GM12865 (cell line): ENCODE data around the gene TLR6.
A peak's percentile ranks its signal among the peaks of the same experiment; 100 is the strongest.

ENCODE experiments used
- DNase-seq: peaks from one replicate; pipeline ENCODE4 v3.0.0; 2010; ENCODE audit warnings: low read depth
- H3K4me3 ChIP-seq: 2 replicates; pipeline ENCODE4 v1.5.1; 2011; ENCODE audit warnings: mild to moderate bottlenecking, low read depth, low read length, control low read depth
- TF ChIP-seq, protein P1 (sequence below): IDR thresholded peaks from 2 replicates; pipeline ENCODE4 v1.5.1; 2011; ENCODE audit warnings: low read length, control low read depth, low read depth, inconsistent platforms; ENCODE audit not compliant: insufficient read depth; ENCODE audit errors: missing control alignments

TLR6 gene

DNA sequence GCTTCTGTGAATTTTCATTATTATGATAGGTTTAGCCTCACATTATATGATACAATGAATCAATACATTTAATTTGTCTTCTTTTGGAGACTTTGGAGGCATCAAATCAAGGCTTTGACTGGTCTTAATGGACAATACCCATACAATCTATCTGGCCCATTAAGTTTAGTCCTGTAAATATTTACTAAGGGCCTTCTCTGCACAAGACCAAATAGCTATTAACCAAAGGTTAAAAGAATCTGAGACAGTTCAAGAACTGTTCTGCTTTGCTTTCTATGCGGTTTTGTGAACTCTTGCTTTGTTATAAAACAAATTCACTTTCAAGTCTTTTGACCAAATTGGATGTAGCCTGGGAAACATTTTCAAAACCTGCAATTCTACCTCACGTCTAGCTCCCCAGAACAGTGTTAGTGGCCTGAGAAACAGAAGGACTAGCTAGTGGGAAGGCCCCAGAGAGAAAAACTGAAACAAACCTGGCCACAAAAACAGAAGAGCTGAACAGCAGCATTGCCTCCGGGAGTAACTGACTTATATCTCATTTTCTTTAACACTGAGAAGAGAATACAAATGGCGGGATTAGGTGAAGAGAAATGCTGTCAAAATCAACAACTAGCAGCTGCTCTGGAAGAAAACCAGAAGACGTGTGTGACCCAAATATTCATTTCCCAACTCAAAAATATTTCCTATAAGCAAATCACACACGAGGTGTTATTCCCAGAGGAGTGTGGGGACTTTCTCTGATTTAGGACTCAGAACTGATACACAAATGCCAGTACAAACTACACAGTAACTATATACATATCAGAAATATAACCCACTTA, 52.6 kb downstream of the TLR6 start:
- DNase-seq = peak; percentile 98
- peak overlapping the region; percentile 73 for H3K4me3 ChIP-seq
- TF ChIP-seq, protein P1, sequence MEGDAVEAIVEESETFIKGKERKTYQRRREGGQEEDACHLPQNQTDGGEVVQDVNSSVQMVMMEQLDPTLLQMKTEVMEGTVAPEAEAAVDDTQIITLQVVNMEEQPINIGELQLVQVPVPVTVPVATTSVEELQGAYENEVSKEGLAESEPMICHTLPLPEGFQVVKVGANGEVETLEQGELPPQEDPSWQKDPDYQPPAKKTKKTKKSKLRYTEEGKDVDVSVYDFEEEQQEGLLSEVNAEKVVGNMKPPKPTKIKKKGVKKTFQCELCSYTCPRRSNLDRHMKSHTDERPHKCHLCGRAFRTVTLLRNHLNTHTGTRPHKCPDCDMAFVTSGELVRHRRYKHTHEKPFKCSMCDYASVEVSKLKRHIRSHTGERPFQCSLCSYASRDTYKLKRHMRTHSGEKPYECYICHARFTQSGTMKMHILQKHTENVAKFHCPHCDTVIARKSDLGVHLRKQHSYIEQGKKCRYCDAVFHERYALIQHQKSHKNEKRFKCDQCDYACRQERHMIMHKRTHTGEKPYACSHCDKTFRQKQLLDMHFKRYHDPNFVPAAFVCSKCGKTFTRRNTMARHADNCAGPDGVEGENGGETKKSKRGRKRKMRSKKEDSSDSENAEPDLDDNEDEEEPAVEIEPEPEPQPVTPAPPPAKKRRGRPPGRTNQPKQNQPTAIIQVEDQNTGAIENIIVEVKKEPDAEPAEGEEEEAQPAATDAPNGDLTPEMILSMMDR = no peak

DNA sequence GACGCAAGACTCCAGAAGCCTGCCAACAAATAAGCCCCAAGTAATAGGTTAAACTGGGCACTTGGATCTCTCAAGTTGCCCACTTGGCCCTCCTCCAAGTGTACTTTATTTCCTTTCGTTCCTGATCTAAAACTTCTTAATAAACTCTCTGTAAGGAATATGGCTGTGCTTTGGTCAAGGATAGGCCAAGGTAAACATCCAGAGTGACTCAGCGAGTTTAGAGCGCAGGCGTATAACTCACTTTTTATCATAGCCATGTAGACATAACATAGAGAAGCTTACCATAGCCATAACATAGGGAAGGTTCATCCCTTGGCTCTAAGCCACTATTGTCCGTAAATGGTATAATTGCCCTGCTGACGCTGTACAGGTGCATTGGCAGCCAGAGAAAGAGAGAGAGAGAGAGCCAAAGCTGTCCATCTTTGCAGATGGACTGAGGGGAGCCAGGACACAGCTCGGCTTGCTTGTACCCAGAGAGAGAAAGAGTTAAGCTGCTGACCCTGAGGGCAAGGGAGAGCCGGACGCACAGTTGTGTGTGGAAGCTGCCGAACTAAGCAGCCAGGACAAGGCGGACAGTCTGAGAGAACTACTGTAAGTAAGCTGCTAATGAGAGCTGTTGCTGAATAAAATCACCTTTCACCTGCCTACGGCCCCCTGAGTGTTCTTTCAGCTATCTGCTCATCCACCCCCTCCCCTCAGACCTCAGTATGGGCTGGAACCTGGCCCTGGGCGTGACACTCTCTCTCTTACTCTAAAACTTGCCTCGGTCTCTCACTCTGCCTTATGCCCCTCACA, 53.9 kb downstream of the TLR6 start:
- H3K4me3 ChIP-seq = peak overlapping the region; percentile 73
- TF ChIP-seq, protein P1 = no peak
- DNase-seq = no peak

DNA sequence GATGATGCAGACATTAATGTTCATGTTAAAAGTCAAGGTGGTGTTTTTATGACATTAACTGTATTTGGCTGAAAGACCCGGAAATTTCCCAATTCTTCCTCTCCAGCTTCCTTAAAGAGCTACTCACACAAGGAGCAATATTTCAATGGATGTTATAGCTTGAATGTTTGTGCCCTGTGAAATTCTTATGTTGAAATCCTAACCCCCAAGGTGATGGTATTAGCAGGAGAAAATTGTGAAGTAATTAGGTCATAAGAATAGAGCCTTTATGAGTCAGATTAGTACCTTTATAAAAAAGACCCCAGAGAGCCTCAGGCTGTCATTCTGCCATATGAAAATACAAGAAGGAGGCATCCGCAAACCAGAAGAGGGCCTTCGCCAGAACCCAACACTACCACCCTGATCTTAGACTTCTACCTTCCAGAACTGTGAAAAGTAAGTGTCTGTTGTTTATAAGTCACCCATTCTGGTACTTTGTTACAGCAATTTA, 55.6 kb downstream of the TLR6 start:
- H3K4me3 ChIP-seq = no peak overlapping the region
- TF ChIP-seq, protein P1 = no peak
- DNase-seq = no peak

DNA sequence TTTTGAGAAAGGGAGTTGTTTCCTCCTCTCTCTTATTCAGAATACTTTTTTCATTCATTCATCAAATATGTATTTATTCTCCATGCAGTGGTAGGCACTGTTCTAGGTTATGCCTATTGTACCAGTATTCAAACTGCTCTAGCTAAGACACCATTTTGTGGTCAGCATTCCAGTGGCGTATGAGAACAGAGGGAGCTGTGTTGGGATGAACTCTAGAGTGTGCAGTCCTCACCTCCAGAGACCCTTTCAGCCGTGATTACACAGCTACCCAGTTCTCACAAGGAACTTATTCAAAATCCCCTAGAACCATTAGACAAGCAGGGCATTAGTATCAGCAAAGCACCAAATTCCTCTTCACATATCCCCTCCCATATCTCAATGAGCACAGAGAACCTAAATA, 56.3 kb downstream of the TLR6 start:
- TF ChIP-seq, protein P1 = no peak

DNA sequence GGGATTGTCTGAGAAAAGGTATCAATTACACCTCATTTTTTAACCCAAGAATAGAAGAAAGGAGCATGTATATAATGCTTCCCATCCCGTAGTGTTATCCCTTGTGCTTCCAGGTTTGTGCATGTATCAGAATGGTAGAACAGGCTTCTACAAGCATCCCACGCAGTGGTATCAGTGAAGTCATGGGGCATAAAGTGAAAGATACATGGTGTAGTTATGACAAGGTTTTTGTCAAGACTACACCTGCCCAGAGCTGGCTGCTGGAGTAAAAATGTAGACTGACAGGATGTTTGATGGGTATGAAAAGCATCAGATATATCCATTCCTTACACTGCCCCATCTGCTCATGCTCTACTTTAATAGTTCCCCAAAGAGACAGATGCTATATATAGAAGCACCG, 61.5 kb downstream of the TLR6 start:
- no peak overlapping the region for H3K4me3 ChIP-seq
- TF ChIP-seq, protein P1 = no peak
- DNase-seq = no peak

More for the DNA sequence above, 56.3 kb downstream of the TLR6 start:
- H3K4me3 ChIP-seq = no peak overlapping the region
- DNase-seq = no peak

DNA sequence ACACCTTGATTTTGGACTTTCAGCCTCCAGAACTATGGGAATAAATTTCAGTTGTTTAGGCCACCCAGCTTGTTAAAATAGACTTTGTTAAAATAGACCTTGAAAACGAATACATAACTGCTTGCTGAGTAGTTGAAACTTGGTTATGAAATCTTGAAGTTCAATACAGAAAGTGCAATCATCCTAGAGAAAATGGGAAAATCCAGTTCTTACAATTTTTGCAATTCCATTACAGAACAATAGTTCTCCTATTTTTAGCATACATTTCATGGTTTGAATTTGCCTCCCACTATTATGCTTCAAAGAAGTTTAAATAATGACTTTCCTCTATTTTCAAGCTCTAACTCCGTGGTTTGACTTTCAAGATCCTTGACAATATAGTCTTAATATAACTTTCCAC, 62.6 kb downstream of the TLR6 start:
- H3K4me3 ChIP-seq = no peak overlapping the region
- TF ChIP-seq, protein P1 = no peak
- no peak for DNase-seq
